ENCODE results near the gene POLD3. TPM values are rescaled to one million over a fixed set of nuclear protein-coding genes. Genes with fewer than 3 reads are reported as not detected.

The POLD3 gene
- total RNA-seq, 6 experiments from 2014 or later: 10.1 to 17.5 (median 15.3) TPM

DNA sequence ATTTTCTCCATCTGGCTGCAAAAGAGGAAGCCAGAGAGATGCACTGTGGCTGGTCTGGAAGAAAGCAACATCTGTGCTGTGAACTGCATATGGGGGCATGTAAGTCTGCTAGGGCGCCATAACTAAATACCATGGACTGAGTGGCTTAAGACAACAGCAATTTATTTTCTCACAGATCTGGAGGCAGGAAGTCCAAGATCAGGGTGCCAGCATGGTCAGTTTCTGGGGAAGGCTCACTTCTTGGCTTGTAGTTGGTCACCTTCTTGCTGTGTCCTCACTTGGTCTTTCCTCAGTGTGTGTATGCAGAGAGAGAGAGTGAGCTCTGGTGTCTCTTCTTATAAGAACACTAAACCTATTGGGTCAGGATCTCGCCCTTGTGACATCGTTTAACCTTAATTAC, 34.9 kb upstream of the POLD3 start:
- Mint-ChIP-seq H3K4me1 (ENCODE audit: low read depth) (peaks cover 16% of the 10 kb centered on the region), H3K4me3 (no peak overlapping the region), H3K36me3 (ENCODE audit: low read depth) (no peaks in the 10 kb centered on the region), H3K9me3 (no peaks in the 10 kb centered on the region), H3K27ac (no peak overlapping the region), H3K27me3 (ENCODE audit: insufficient read depth) (peaks cover 22% of the 10 kb centered on the region)
- TF ChIP-seq, protein P1, sequence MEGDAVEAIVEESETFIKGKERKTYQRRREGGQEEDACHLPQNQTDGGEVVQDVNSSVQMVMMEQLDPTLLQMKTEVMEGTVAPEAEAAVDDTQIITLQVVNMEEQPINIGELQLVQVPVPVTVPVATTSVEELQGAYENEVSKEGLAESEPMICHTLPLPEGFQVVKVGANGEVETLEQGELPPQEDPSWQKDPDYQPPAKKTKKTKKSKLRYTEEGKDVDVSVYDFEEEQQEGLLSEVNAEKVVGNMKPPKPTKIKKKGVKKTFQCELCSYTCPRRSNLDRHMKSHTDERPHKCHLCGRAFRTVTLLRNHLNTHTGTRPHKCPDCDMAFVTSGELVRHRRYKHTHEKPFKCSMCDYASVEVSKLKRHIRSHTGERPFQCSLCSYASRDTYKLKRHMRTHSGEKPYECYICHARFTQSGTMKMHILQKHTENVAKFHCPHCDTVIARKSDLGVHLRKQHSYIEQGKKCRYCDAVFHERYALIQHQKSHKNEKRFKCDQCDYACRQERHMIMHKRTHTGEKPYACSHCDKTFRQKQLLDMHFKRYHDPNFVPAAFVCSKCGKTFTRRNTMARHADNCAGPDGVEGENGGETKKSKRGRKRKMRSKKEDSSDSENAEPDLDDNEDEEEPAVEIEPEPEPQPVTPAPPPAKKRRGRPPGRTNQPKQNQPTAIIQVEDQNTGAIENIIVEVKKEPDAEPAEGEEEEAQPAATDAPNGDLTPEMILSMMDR (IDR thresholded peaks at IDR 0.05): no peak
- no peak for DNase-seq

DNA sequence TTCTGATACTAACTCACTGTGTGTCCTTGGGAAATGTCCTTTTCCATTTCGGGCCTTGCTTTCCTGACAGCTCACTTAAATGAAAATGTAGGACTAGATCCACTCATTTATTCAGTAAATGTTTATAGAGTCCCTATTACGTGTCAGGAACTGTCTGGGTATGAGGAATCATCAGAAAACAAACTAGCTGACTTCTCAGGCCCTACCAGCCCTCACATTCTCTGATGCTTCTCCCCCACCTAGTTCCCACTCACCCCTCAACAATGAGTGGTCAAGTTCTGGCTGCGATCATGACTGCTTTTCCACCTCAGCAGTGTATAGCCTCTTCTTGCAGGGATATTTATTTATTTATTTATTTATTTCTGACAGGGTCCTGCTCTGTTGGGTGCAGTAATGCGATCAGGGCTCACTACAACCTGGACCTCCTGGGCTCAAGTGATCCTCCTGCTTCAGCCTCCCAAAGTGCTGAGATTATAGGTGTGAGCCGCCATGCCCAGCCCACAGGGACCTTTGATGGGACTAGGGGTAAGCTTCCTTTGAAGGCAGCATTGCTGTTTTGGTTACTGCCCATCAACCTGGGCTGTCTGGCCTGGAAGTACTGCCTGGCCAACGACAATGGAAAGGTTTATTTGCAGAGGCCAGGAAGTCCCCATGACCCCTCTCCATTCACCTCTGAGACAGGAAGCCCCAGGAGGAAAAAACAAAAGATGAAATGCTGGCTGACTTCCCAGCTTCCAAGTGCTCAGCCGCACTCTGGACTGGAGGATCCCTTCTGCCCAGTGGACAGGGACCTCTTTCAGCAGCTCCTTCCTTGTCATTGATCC, 33.1 kb upstream of the POLD3 start:
- TF ChIP-seq, protein P1 (IDR thresholded peaks at IDR 0.05): no peak
- no peak overlapping the region for H3K27ac Mint-ChIP-seq
- H3K9me3 Mint-ChIP-seq: no peaks in the 10 kb centered on the region
- no peaks in the 10 kb centered on the region for H3K36me3 Mint-ChIP-seq (ENCODE audit: low read depth)
- H3K4me1 Mint-ChIP-seq (ENCODE audit: low read depth): peaks cover 16% of the 10 kb centered on the region
- DNase-seq: no peak
- H3K4me3 Mint-ChIP-seq: no peak overlapping the region
- peaks cover 19% of the 10 kb centered on the region for H3K27me3 Mint-ChIP-seq (ENCODE audit: insufficient read depth)

DNA sequence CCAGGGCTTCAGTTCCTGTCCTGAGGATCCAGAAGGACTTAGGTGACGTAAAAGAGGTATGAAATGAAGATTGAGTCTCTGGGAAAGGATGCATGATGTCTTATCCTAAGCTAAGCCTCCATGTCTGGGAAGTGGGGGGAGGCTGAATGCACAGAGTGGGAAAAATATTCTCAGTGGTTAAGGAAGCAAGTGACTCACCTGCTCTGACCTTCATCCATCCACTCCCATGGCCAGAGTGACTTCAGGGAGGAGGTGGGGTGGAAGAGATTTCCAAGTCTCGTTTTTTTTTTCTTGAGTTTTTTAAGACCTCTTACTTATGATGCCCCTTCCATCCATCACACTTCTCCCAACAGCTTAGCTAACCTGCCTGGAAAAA, 32.5 kb upstream of the POLD3 start:
- TF ChIP-seq, protein P1 (IDR thresholded peaks at IDR 0.05): no peak
- Mint-ChIP-seq H3K27me3 (ENCODE audit: insufficient read depth) (peaks cover 17% of the 10 kb centered on the region), H3K36me3 (ENCODE audit: low read depth) (no peaks in the 10 kb centered on the region), H3K4me1 (ENCODE audit: low read depth) (peaks cover 16% of the 10 kb centered on the region), H3K4me3 (no peak overlapping the region), H3K27ac (no peak overlapping the region), H3K9me3 (no peaks in the 10 kb centered on the region)
- DNase-seq: no peak

DNA sequence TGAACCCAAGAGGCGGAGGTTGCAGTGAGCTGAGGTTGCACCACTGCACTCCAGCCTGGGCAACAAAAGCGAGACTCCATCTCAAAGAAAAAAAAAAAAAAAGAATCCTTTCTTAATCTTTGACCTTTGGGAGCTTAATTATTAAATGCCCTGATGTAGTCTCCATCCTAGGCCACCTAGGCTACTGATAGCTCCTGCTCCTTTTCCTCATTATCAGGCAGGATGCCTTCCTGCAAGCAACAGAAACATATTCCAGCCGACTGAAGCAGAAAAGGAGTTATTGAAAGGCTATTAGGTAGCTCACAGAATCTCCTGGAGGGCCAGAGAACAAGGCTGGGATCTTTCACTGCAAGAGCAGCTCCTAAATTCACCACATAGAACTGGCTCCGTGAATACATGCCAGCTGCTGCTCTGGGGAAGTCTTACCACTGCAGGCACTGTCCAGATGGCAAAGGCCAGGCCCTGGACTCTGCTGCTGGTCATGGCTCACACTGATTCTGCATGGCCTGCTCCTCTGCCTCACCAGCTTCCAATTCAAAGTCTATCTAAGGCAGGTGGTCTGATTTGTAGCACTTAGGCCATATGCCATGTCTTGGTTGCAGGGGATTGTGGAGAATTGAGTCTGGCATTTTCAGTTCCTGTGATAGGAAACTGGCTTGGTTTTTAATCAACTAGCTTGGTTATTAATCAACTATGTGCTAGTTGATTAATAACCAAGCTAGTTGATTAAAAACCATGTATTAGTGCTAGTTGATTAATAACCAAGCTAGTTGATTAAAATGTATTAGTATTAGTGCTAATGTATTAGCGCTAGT, 26.0 kb upstream of the POLD3 start:
- Mint-ChIP-seq H3K4me3 (no peak overlapping the region), H3K9me3 (no peaks in the 10 kb centered on the region), H3K27me3 (ENCODE audit: insufficient read depth) (peaks cover 15% of the 10 kb centered on the region), H3K36me3 (ENCODE audit: low read depth) (no peaks in the 10 kb centered on the region), H3K4me1 (ENCODE audit: low read depth) (no peaks in the 10 kb centered on the region), H3K27ac (no peak overlapping the region)
- DNase-seq: no peak
- TF ChIP-seq, protein P1 (IDR thresholded peaks at IDR 0.05): no peak

DNA sequence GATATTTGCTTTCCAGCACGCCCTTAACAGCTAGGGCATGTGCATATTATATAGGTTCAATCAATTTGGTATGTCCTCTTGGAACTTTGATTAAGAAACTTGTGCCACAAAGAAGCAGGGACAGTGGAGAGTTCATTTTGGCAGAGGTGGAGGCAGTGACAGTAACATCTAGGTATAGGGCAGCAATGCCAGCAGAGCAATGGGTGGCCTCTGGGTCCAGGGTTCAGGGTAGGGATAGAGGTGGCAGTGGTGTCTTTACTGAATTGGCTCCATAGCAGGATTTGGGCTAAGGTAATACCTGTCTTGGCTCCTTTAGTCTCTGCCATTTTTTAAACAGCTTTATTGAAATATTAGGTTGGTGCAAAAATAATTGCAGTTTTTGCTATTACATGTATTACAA, 24.4 kb upstream of the POLD3 start:
- H3K9me3 Mint-ChIP-seq: no peaks in the 10 kb centered on the region
- peaks cover 5% of the 10 kb centered on the region; the same call in 1 of the 2 replicates for H3K4me1 Mint-ChIP-seq (ENCODE audit: low read depth)
- no peaks in the 10 kb centered on the region for H3K36me3 Mint-ChIP-seq (ENCODE audit: low read depth)
- DNase-seq: no peak
- H3K27ac Mint-ChIP-seq: no peak overlapping the region
- no peak overlapping the region for H3K4me3 Mint-ChIP-seq
- peaks cover 16% of the 10 kb centered on the region for H3K27me3 Mint-ChIP-seq (ENCODE audit: insufficient read depth)
- TF ChIP-seq, protein P1 (IDR thresholded peaks at IDR 0.05): no peak
